Skeletal muscle tissue (tissue), 4 donors: ENCODE data around the gene PRRX1. TPM values are rescaled to one million over a fixed set of nuclear protein-coding genes. Genes with fewer than 3 reads are reported as not detected.

ENCODE experiments used
- H3K27ac ChIP-seq: one replicate; pipeline ENCODE4 v1.7.0; 2013; ENCODE audit warnings: mild to moderate bottlenecking, low read depth, low read length, inconsistent platforms
- H3K27me3 ChIP-seq, 3 donors: one replicate each; pipeline ENCODE4 v1.7.0; 2013; ENCODE audit warnings: low read length in 3 of 3; ENCODE audit not compliant: control insufficient read depth in 3 of 3, insufficient read depth in 3 of 3
- H3K36me3 ChIP-seq, 3 donors: one replicate each; pipeline ENCODE4 v1.7.0; 2013; ENCODE audit warnings: low read length in 3 of 3; ENCODE audit not compliant: control insufficient read depth in 3 of 3, insufficient read depth in 3 of 3
- H3K4me1 ChIP-seq, 3 donors: one replicate each; pipeline ENCODE4 v1.7.0; 2013; ENCODE audit warnings: low read length in 3 of 3, mild to moderate bottlenecking in 3 of 3; ENCODE audit not compliant: control insufficient read depth in 3 of 3, insufficient read depth in 3 of 3
- H3K4me3 ChIP-seq, 3 donors: one replicate each; pipeline ENCODE4 v1.7.0; 2013; ENCODE audit warnings: low read length in 3 of 3
- H3K9ac ChIP-seq, 3 donors: one replicate each; pipeline ENCODE4 v1.7.0; 2013; ENCODE audit warnings: low read length in 3 of 3, mild to moderate bottlenecking in 3 of 3, moderate library complexity in 2 of 3, low read depth in 1 of 3
- H3K9me3 ChIP-seq, 3 donors: one replicate each; pipeline ENCODE4 v1.7.0; 2013; ENCODE audit warnings: low read length in 3 of 3; ENCODE audit not compliant: control insufficient read depth in 3 of 3
- total RNA-seq: library from RNA; depleted of rRNA; stranded (reverse); fragments of >200 nt; gene quantifications from one replicate; pipeline ENCODE4 v1.2.3, GENCODE V29; 2014
- donor health status: Osteomylitis.

The PRRX1 gene
- total RNA-seq, 1 donor from 2014 or later: 127 TPM

GRCh38 chr1:170670802-170671628 is 7.1 kb downstream of the PRRX1 start:
- Histone ChIP-seq H3K36me3 (peaks cover 0 to 17% (median 3%) of the 10 kb centered on the region in 3 donors), H3K4me3 (peak overlapping the region; percentile 4 to 41 (median 38)), H3K4me1 (peaks cover 26 to 54% (median 52%) of the 10 kb centered on the region in 3 donors), H3K27me3 (peaks cover 0 to 5% (median 0%) of the 10 kb centered on the region in 3 donors), H3K9ac (peak overlapping the region in 2 of 3 donors; percentile 40 to 65), H3K27ac (peak overlapping the region; percentile 92), H3K9me3 (no peaks in the 10 kb centered on the region)

- Histone ChIP-seq H3K9me3 (no peaks in the 10 kb centered on the region), H3K4me1 (peaks cover 24 to 57% (median 50%) of the 10 kb centered on the region in 3 donors), H3K9ac (no peak overlapping the region), H3K36me3 (peaks cover 0 to 14% (median 3%) of the 10 kb centered on the region in 3 donors), H3K27ac (peak overlapping the region; percentile 92), H3K4me3 (peak overlapping the region in 2 of 3 donors; percentile 4 to 31), H3K27me3 (peaks cover 0 to 5% (median 0%) of the 10 kb centered on the region in 3 donors)
These were observed 7.7 kb downstream of the PRRX1 start for GRCh38 chr1:170671629-170671963.

GRCh38 chr1:170672316-170672715 is 8.4 kb downstream of the PRRX1 start:
- peaks cover 0 to 9% (median 0%) of the 10 kb centered on the region in 3 donors for H3K36me3 ChIP-seq

GRCh38 chr1:170674239-170674638 is 10.3 kb downstream of the PRRX1 start:
- no peaks in the 10 kb centered on the region for H3K9me3 ChIP-seq
- H3K27me3 ChIP-seq: no peaks in the 10 kb centered on the region
- peaks cover 28 to 64% (median 42%) of the 10 kb centered on the region in 3 donors for H3K4me1 ChIP-seq
- no peak overlapping the region for H3K27ac ChIP-seq
- H3K9ac ChIP-seq: peak overlapping the region in 1 of 3 donors; percentile 30
- H3K36me3 ChIP-seq: peaks cover 0 to 6% (median 0%) of the 10 kb centered on the region in 3 donors
- peak overlapping the region in 1 of 3 donors; percentile 3 for H3K4me3 ChIP-seq

More at GRCh38 chr1:170672316-170672715, 8.4 kb downstream of the PRRX1 start:
- peak overlapping the region; percentile 92 for H3K27ac ChIP-seq
- peaks cover 18 to 57% (median 47%) of the 10 kb centered on the region in 3 donors for H3K4me1 ChIP-seq
- peak overlapping the region in 1 of 3 donors; percentile 31 for H3K4me3 ChIP-seq
- no peaks in the 10 kb centered on the region for H3K9me3 ChIP-seq
- H3K27me3 ChIP-seq: peaks cover 0 to 2% (median 0%) of the 10 kb centered on the region in 3 donors
- H3K9ac ChIP-seq: peak overlapping the region in 1 of 3 donors; percentile 45

GRCh38 chr1:170674986-170675385 is 11.1 kb downstream of the PRRX1 start:
- peaks cover 0 to 4% (median 0%) of the 10 kb centered on the region in 3 donors for H3K36me3 ChIP-seq
- peak overlapping the region; percentile 6 for H3K27ac ChIP-seq
- peak overlapping the region in 2 of 3 donors; percentile 8 to 41 for H3K9ac ChIP-seq
- no peaks in the 10 kb centered on the region for H3K27me3 ChIP-seq
- peaks cover 28 to 59% (median 38%) of the 10 kb centered on the region in 3 donors for H3K4me1 ChIP-seq
- no peak overlapping the region for H3K4me3 ChIP-seq
- H3K9me3 ChIP-seq: no peaks in the 10 kb centered on the region

GRCh38 chr1:170675865-170676264 is 11.9 kb downstream of the PRRX1 start:
- H3K27me3 ChIP-seq: no peaks in the 10 kb centered on the region
- H3K9me3 ChIP-seq: no peaks in the 10 kb centered on the region
- peaks cover 28 to 60% (median 38%) of the 10 kb centered on the region in 3 donors for H3K4me1 ChIP-seq
- no peak overlapping the region for H3K9ac ChIP-seq
- peak overlapping the region; percentile 29 for H3K27ac ChIP-seq
- peaks cover 0 to 4% (median 0%) of the 10 kb centered on the region in 3 donors for H3K36me3 ChIP-seq
- no peak overlapping the region for H3K4me3 ChIP-seq

- H3K9me3 ChIP-seq: no peaks in the 10 kb centered on the region
- peak overlapping the region; percentile 29 for H3K27ac ChIP-seq
- no peak overlapping the region for H3K4me3 ChIP-seq
- H3K27me3 ChIP-seq: no peaks in the 10 kb centered on the region
- peaks cover 23 to 63% (median 32%) of the 10 kb centered on the region in 3 donors for H3K4me1 ChIP-seq
- peaks cover 0 to under 1% (median 0%) of the 10 kb centered on the region in 3 donors for H3K36me3 ChIP-seq
- H3K9ac ChIP-seq: no peak overlapping the region
These were observed 12.7 kb downstream of the PRRX1 start for GRCh38 chr1:170676628-170677027.

GRCh38 chr1:170678027-170678600 is 14.2 kb downstream of the PRRX1 start:
- H3K36me3 ChIP-seq: no peaks in the 10 kb centered on the region
- H3K27ac ChIP-seq: peak overlapping the region; percentile 61
- H3K9me3 ChIP-seq: no peaks in the 10 kb centered on the region
- H3K9ac ChIP-seq: no peak overlapping the region
- H3K27me3 ChIP-seq: no peaks in the 10 kb centered on the region
- H3K4me1 ChIP-seq: peaks cover 20 to 56% (median 25%) of the 10 kb centered on the region in 3 donors
- H3K4me3 ChIP-seq: no peak overlapping the region

- H3K4me1 ChIP-seq: peaks cover 22 to 54% (median 26%) of the 10 kb centered on the region in 3 donors
- H3K27ac ChIP-seq: no peak overlapping the region
- no peak overlapping the region for H3K4me3 ChIP-seq
These were observed 16.5 kb downstream of the PRRX1 start for GRCh38 chr1:170680428-170680827.

GRCh38 chr1:170682169-170682568 is 18.2 kb downstream of the PRRX1 start:
- Histone ChIP-seq H3K36me3 (no peaks in the 10 kb centered on the region), H3K4me3 (no peak overlapping the region), H3K27me3 (no peaks in the 10 kb centered on the region), H3K9me3 (no peaks in the 10 kb centered on the region), H3K4me1 (peaks cover 20 to 42% (median 28%) of the 10 kb centered on the region in 3 donors), H3K9ac (no peak overlapping the region), H3K27ac (no peak overlapping the region)

More at GRCh38 chr1:170680428-170680827, 16.5 kb downstream of the PRRX1 start:
- Histone ChIP-seq H3K9ac (no peak overlapping the region), H3K9me3 (no peaks in the 10 kb centered on the region), H3K27me3 (no peaks in the 10 kb centered on the region), H3K36me3 (no peaks in the 10 kb centered on the region)
